HepG2 (cell line): ENCODE measurements around the gene MIF4GD. TPM values are rescaled to one million over a fixed set of nuclear protein-coding genes. Genes with fewer than 3 reads are reported as not detected.
A peak's percentile ranks its signal among the peaks of the same experiment; 100 is the strongest.

ENCODE experiments used
- ATAC-seq: fragments of 200-7000 bp; cut with Tn5 transposase; 3 replicates; pipeline ENCODE4 v1.9.1; 2020; ENCODE audit warnings: mild to moderate bottlenecking, moderate library complexity
- BruUV-seq: library from RNA; stranded (reverse); fragments of 400-500 nt; replicated peaks from 2 replicates; lab custom pipeline; 2021; lab: Mats Ljungman, UMichigan
- CTCF ChIA-PET: fragments of 300-600 bp; formaldehyde crosslinking; extraction: SDS; loops from one replicate; lab custom pipeline; 2021; ENCODE audit warnings: low total read pairs, inconsistent platforms, low intra/inter-chr PET ratio; lab: Yijun Ruan, JAX
- POLR2A ChIA-PET: fragments of 350-600 bp; sonication (Branson Sonifier 250); formaldehyde crosslinking; loops from one replicate; lab custom pipeline; 2020; ENCODE audit warnings: antibody characterized with exemption, inconsistent platforms; lab: Yijun Ruan, JAX
- DNase-seq: peaks from one replicate; pipeline ENCODE4 v3.0.0-alpha.2; 2015; ENCODE audit warnings: low spot score
- FAIRE-seq: peaks from 3 replicates; lab custom pipeline; 2011; peaks lifted over from hg19 to GRCh38; lab: Jason Lieb, UNC
- H2AFZ ChIP-seq: one replicate; pipeline ENCODE4 v1.6.1; 2011; ENCODE audit warnings: low read length, inconsistent platforms
- H3K27ac ChIP-seq: fragments of 300-600 bp; 3 replicates; pipeline ENCODE4 v1.8.0; 2011; ENCODE audit warnings: mixed run types, mild to moderate bottlenecking, mixed read lengths, low read length, inconsistent platforms; ENCODE audit not compliant: insufficient read depth; ENCODE audit errors: extremely low read length
- H3K27me3 ChIP-seq, 2 experiments: fragments of 200-600 bp in 1 of 2; 2 replicates in 1 of 2; 3 replicates in 1 of 2; pipeline versions ENCODE4 v1.6.0 to v1.8.0; 2011; ENCODE audit warnings: low read length in 2 of 2, mild to moderate bottlenecking in 2 of 2, moderate library complexity in 2 of 2, inconsistent platforms in 1 of 2; ENCODE audit not compliant: insufficient read depth in 2 of 2, control insufficient read depth in 1 of 2
- H3K36me3 ChIP-seq, 2 experiments: fragments of 200-600 bp in 1 of 2; replicated peaks in 1 of 2; 2 replicates in 1 of 2; 3 replicates in 1 of 2; pipeline versions ENCODE4 v1.5.1 to v1.8.0; 2011; ENCODE audit warnings: low read length in 2 of 2, inconsistent platforms in 1 of 2; ENCODE audit not compliant: insufficient read depth in 2 of 2, control insufficient read depth in 1 of 2
- H3K4me1 ChIP-seq: 2 replicates; pipeline ENCODE4 v1.5.1; 2012; ENCODE audit warnings: low read length, inconsistent platforms; ENCODE audit not compliant: insufficient read depth
- H3K4me2 ChIP-seq: 2 replicates; pipeline ENCODE4 v1.6.0; 2011; ENCODE audit warnings: low read depth, low read length, inconsistent platforms
- H3K4me3 ChIP-seq, 3 experiments: fragments of 200-600 bp in 1 of 3; sonication (generic), shearing (Covaris generic) in 1 of 3; replicated peaks in 1 of 3; 2 replicates each; pipeline ENCODE4 v1.5.1; 2011 to 2016; ENCODE audit warnings: low read length in 3 of 3, inconsistent platforms in 2 of 3, low read depth in 2 of 3, mild to moderate bottlenecking in 2 of 3, control low read depth in 1 of 3, mixed read lengths in 1 of 3; ENCODE audit not compliant: insufficient read depth in 1 of 3
- H3K79me2 ChIP-seq: one replicate; pipeline ENCODE4 v1.6.1; 2011; ENCODE audit warnings: low read length, inconsistent platforms; ENCODE audit not compliant: insufficient read depth
- H3K9ac ChIP-seq: 2 replicates; pipeline ENCODE4 v1.6.0; 2011; ENCODE audit warnings: mild to moderate bottlenecking, low read depth, low read length, inconsistent platforms; ENCODE audit not compliant: insufficient read depth
- H3K9me3 ChIP-seq: 2 replicates; pipeline ENCODE4 v1.5.1; 2012; ENCODE audit warnings: mild to moderate bottlenecking, low read length
- H4K20me1 ChIP-seq: 2 replicates; pipeline ENCODE4 v1.6.0; 2011; ENCODE audit warnings: inconsistent platforms, mild to moderate bottlenecking, low read length, moderate library complexity; ENCODE audit not compliant: insufficient read depth
- BCLAF1 ChIP-seq: fragments of 450-650 bp; IDR thresholded peaks from 2 replicates; pipeline ENCODE4 v1.6.1; 2017; ENCODE audit warnings: mild to moderate bottlenecking
- GABPA ChIP-seq, 2 experiments: IDR thresholded peaks; 2 replicates each; pipeline ENCODE4 v1.6.1; 2011 to 2016; ENCODE audit warnings: low read depth in 2 of 2, low read length in 1 of 2, missing biosample characterization in 1 of 2, missing genetic modification characterization in 1 of 2
- JDP2 ChIP-seq: sonication (generic); formaldehyde crosslinking; IDR thresholded peaks from 2 replicates; pipeline ENCODE4 v1.8.1; 2022; ENCODE audit warnings: missing genetic modification reagents, borderline replicate concordance
- MLX ChIP-seq: IDR thresholded peaks from 2 replicates; pipeline ENCODE4 v1.6.1; 2016
- POLR2AphosphoS2 ChIP-seq: IDR thresholded peaks from 2 replicates; pipeline ENCODE4 v1.6.1; 2011; ENCODE audit warnings: low read depth, low read length, improper control_type of control experiment
- POLR2G ChIP-seq: fragments of 200-400 bp; formaldehyde crosslinking; IDR thresholded peaks from 2 replicates; pipeline ENCODE4 v1.6.1; 2018; ENCODE audit warnings: mild to moderate bottlenecking, low read depth, low read length, moderate library complexity
- SCMH1 ChIP-seq: sonication (generic); formaldehyde crosslinking; IDR thresholded peaks from 2 replicates; pipeline ENCODE4 v1.9.0; 2021; ENCODE audit warnings: missing genetic modification reagents, mild to moderate bottlenecking, borderline replicate concordance
- SIX4 ChIP-seq: sonication (generic); formaldehyde crosslinking; IDR thresholded peaks from 2 replicates; pipeline ENCODE4 v1.4.0; 2020; ENCODE audit warnings: missing genetic modification reagents
- YY1 ChIP-seq: IDR thresholded peaks from 2 replicates; pipeline ENCODE4 v1.6.1; 2011; ENCODE audit warnings: low read length, low read depth, moderate library complexity, mild to moderate bottlenecking; ENCODE audit not compliant: insufficient read depth, insufficient replicate concordance
- ZNF335 ChIP-seq: sonication (generic); formaldehyde crosslinking; IDR thresholded peaks from 2 replicates; pipeline ENCODE4 v1.4.0; 2020; ENCODE audit warnings: missing genetic modification reagents
- ZNF569 ChIP-seq: sonication (generic); formaldehyde crosslinking; IDR thresholded peaks from 2 replicates; pipeline ENCODE4 v1.5.0; 2020; ENCODE audit warnings: mild to moderate bottlenecking, missing genetic modification reagents, moderate library complexity, borderline replicate concordance
- ZNF576 ChIP-seq: sonication (generic); formaldehyde crosslinking; IDR thresholded peaks from 2 replicates; pipeline ENCODE4 v1.4.0; 2020; ENCODE audit warnings: mild to moderate bottlenecking, missing genetic modification reagents
- ZNF768 ChIP-seq: sonication (generic); formaldehyde crosslinking; IDR thresholded peaks from 2 replicates; pipeline ENCODE4 v1.4.0; 2020; ENCODE audit warnings: missing genetic modification reagents
- WGBS: methylation state at CpG from one replicate; pipeline ENCODE4 v1.1.6; 2017; ENCODE audit warnings: low lambda C conversion rate; 5-methylcytosine and 5-hydroxymethylcytosine counted together
- in situ Hi-C: cut with HindIII; loops from 2 replicates; pipeline ENCODE4 v1.10.0; 2017; ENCODE audit warnings: low pct_unique_long_range_greater_than_20kb; ENCODE audit not compliant: extremely low pct_ligation_motif_present
- intact Hi-C: fragments of 100-400 bp; cut with micrococcal nuclease; formaldehyde crosslinking; loops from one replicate; pipeline ENCODE4 v1.10.0; 2022; ENCODE audit not compliant: unreplicated experiment
- polyA plus RNA-seq, 8 experiments: library from polyadenylated mRNA; depleted of rRNA in 3 of 8; stranded (reverse) in 7 of 8; unstranded in 1 of 8; fragments of >200 nt; fragmentation: Illumina TruSeq in 4 of 8; extraction: Trizol in 4 of 8; gene quantifications; 2 replicates each; pipeline versions ENCODE4 v1.2.1 to v1.2.3, GENCODE V29; 2011 to 2016; ENCODE audit warnings: low read depth in 4 of 8, missing spikeins in 1 of 8, mixed read lengths in 1 of 8; ENCODE audit not compliant: insufficient read depth in 1 of 8
- total RNA-seq, 5 experiments: library from RNA; depleted of rRNA; stranded (reverse); fragments of >200 nt; fragmentation: Illumina TruSeq; extraction: Trizol; gene quantifications; 2 replicates each; pipeline ENCODE4 v1.2.3, GENCODE V29; 2016; ENCODE audit warnings: low read depth in 1 of 5
- TF ChIP-seq, protein P1 (sequence below): IDR thresholded peaks from 2 replicates; pipeline ENCODE4 v1.6.1; 2016; ENCODE audit warnings: low read depth, borderline replicate concordance

Gene MIF4GD
- total and polyA plus RNA-seq, 2 of the 13 experiments (the other 11 are each of a cell fraction or from before 2014, with no cell fraction given), result 14.0 to 28.0 TPM

DNA sequence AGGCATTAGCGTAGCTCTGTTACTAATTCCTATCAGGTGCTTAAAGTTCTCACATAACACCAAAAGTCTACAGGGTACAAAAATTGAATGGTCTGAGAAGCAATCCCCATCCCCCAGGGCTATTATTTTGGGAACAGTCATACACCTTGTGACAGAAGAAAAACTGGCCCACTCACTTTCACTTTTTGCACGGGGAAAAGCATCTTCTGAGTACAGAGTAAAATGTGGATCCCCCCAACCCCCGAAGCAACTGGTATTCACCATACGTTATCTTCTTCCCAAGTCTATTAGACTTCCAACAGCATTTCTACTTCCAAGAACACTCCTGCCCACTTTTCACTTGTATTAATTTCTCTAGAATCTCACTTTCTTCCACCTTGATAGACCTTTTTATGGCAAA lies 21.5 kb downstream of the MIF4GD start (continued):
- TF ChIP-seq ZNF576 (CRISPR knock-in tag) (no peak), BCLAF1 (no peak), POLR2AphosphoS2 (no peak), SIX4 (CRISPR knock-in tag) (no peak), GABPA (IDR thresholded peaks at IDR 0.05; ENCODE audit: low read depth, low read length) (no peak), GABPA (CRISPR knock-in tag; IDR thresholded peaks at IDR 0.05; ENCODE audit: low read depth) (no peak)
- TF ChIP-seq, all 625 proteins: peak for 0

DNA sequence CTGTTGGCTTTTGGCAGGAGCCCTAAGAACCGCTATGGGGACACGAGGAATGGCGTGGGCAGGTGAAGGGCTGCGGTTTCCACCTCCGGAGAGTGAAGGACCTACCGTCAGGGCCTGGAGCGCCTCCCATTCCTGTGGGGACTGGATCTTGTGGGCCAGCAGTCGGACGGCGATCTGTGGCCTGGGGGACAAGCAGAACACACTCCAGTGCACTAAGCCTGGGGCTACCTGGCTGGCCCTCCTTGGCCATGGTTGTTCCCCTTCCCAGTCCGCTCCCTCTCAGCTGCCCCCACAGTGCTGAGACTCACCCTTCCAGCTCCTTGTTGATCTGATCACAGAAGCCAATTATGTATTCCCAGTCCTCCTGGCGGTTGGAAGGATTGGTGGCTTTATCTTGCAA lies 24.6 kb downstream of the MIF4GD start:
- no TSS peak for BruUV-seq
- Histone ChIP-seq H3K79me2 (peaks cover 23% of the 10 kb centered on the region), H3K4me1 (peaks cover 14% of the 10 kb centered on the region), H2AFZ (no peak overlapping the region), H3K27me3 (no peaks in the 10 kb centered on the region), H3K4me2 (no peak overlapping the region), H3K9ac (no peak overlapping the region), H3K27ac (no peak overlapping the region), H4K20me1 (no peaks in the 10 kb centered on the region), H3K9me3 (no peaks in the 10 kb centered on the region), H3K4me3 (no peak overlapping the region), H3K36me3 (peaks cover 53 to 65% of the 10 kb centered on the region in 2 experiments)
- no peak for DNase-seq
- ChIA-PET POLR2A (no interaction called here), CTCF (no interaction called here)
- no peak for FAIRE-seq
- TF ChIP-seq ZNF569 (CRISPR knock-in tag), result no peak
- TF ChIP-seq ZNF335 (CRISPR knock-in tag), result no peak
- TF ChIP-seq POLR2G, result no peak
- no peak for TF ChIP-seq YY1
- no peak for TF ChIP-seq MLX (CRISPR knock-in tag)
- no peak for TF ChIP-seq JDP2 (CRISPR knock-in tag)
- peak; percentile 33; the same call in 1 of the 2 replicates for TF ChIP-seq ZNF768
- TF ChIP-seq SCMH1 (CRISPR knock-in tag), result no peak
- TF ChIP-seq, protein P1, sequence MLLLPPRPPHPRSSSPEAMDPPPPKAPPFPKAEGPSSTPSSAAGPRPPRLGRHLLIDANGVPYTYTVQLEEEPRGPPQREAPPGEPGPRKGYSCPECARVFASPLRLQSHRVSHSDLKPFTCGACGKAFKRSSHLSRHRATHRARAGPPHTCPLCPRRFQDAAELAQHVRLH (CRISPR knock-in tag), result no peak
- no peak for ATAC-seq
- intact Hi-C loops, result no loop called here
- WGBS, result 95% methylated on average over 8 of the region's 12 CpGs
- in situ Hi-C loops, result no loop called here
